SK-N-SH treated with all-trans-retinoic acid at 6 μM for 48 hours (cell line): ENCODE data around the gene BRD4.

Experiments
- ARNTL ChIP-seq: fragments of 450-650 bp; formaldehyde crosslinking; IDR thresholded peaks from 2 replicates; pipeline ENCODE4 v1.5.0; 2020; ENCODE audit warnings: low read depth, mild to moderate bottlenecking, moderate library complexity, borderline replicate concordance
- PATZ1 ChIP-seq: fragments of 250-450 bp; sonication (Bioruptor Pico); IDR thresholded peaks from 2 replicates; pipeline ENCODE4 v1.8.0; 2020; ENCODE audit warnings: mild to moderate bottlenecking, moderate library complexity, borderline replicate concordance

DNA sequence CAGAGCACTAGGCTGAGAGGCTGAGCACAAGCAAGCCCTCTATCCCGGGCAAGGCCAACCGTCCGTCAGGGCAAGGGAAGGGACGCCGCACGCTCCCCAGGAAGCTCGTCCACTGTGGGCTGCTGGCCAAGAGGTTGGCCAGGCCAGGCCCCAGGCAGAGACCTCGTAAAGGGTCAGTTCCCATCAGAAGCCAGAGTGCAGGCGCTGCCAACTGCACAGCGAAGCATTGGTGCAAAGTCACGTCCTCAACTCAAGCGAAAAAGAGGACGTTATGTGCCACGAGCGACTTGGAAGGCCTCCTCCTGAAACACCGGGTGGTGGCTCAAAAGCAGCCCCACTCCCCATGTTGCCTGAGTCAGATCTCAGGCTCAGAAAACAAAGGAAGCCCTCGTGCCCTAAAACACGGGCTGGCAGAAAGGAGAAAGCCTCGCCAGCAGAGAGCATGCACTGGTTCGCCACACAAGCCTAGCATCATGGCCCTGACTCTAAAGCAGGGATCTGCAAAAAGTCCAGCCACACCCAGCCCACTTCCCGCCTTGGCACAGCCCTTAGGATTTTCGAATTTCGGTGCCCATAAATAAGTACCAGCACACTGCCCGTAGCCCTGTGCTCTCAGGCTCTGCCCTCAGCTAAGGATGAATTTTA lies 42.6 kb upstream of the BRD4 start:
- TF ChIP-seq PATZ1 (CRISPR knock-in tag): no peak
- TF ChIP-seq ARNTL (CRISPR knock-in tag): no peak
